ENCODE results near the gene UGT1A4.

Gene UGT1A4

GRCh38 chr2:233822101-233822771 lies 103.7 kb downstream of the UGT1A4 start:
- Histone ChIP-seq H3K9ac (ENCODE audit: low read length) (no peak overlapping the region), H3K36me3 (ENCODE audit: control insufficient read depth, insufficient read depth, low read length) (no peaks in the 10 kb centered on the region), H3K4me1 (ENCODE audit: control insufficient read depth, insufficient read depth, low read length) (no peaks in the 10 kb centered on the region), H3K27ac (ENCODE audit: low read depth, low read length) (no peak overlapping the region), H3K27me3 (ENCODE audit: control insufficient read depth, insufficient read depth, low read length) (no peaks in the 10 kb centered on the region), H3K4me3 (ENCODE audit: low read length) (no peak overlapping the region)

Data from rectal smooth muscle tissue (tissue), 1 donor.